ENCODE measurements around the gene RCOR2. TPM values are rescaled to one million over a fixed set of nuclear protein-coding genes. Genes with fewer than 3 reads are reported as not detected.

The RCOR2 gene
- total and polyA plus RNA-seq, 2 of the 4 experiments (the other 2 are of a cell fraction) = 0.90 to 2.0 TPM

DNA sequence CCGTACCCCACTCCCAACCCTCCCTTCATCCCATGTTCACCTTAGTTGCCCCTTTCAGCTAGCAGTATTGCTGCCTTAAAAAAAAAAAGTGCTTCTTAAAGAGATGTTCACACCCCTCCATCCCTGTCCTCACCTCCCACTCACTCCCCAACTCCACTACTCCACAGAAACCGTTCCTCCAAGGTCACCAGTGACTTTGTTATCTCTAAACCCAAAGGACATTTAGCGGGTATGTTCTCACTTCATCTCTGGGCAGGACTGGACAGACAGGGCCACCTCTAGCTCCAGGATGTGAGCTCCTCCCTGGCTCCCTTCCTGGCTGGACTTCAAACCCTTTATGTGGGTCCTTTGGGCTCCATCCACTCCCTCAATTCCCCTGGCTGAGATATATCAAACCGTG is 6.4 kb upstream of the RCOR2 start:
- 11% methylated on average over 3 of the region's 4 CpGs; no CpG with 5 or more reads in 1 of the 2 experiments for WGBS, 2 experiments (ENCODE audit: extremely low coverage in 2 of 2, insufficient read length in 1 of 2)
- Histone ChIP-seq H3K9me3 (ENCODE audit: control insufficient read depth, insufficient read depth, low read length) (0 out of 2 replicates have a peak, but pooled peaks cover 2% of the 10 kb centered on the region), H3K4me1 (ENCODE audit: control insufficient read depth, insufficient read depth, low read length) (peaks cover 15% of the 10 kb centered on the region), H3K56ac (ENCODE audit: extremely low read depth, insufficient read depth, low read length) (no peak overlapping the region), H2AFZ (replicated peaks; ENCODE audit: low read length, poor library complexity) (no peak overlapping the region), H3K9me1 (ENCODE audit: insufficient read depth, low read length) (peaks cover 6% of the 10 kb centered on the region), H3K4ac (ENCODE audit: low read depth, low read length) (no peak overlapping the region), H2BK5ac (ENCODE audit: low read depth, low read length, poor library complexity, severe bottlenecking) (no peak overlapping the region), H2BK20ac (ENCODE audit: low read depth, low read length) (no peak overlapping the region), H2AK9ac (replicated peaks; ENCODE audit: low read depth, low read length, poor library complexity) (peak overlapping the region; percentile 28), H4K20me1 (ENCODE audit: insufficient read depth, low read length) (no peaks in the 10 kb centered on the region), H3K4me2 (ENCODE audit: low read depth, low read length) (no peak overlapping the region), H3K23ac (ENCODE audit: low read depth, low read length) (no peak overlapping the region), H3K27ac (ENCODE audit: insufficient read depth, low read length) (no peak overlapping the region), H3K14ac (replicated peaks; ENCODE audit: low read depth, low read length) (no peak overlapping the region), H4K8ac (ENCODE audit: low read depth in 2 of 2, low read length in 2 of 2) (no peak overlapping the region), H3K18ac (ENCODE audit: low read depth, low read length) (no peak overlapping the region), H2AK5ac (ENCODE audit: low read depth, low read length) (no peak overlapping the region), H2BK15ac (ENCODE audit: low read depth, low read length) (no peak overlapping the region), H3K36me3 (ENCODE audit: control insufficient read depth, insufficient read depth, low read length) (no peaks in the 10 kb centered on the region), H4K5ac (ENCODE audit: low read depth, low read length) (no peak overlapping the region), H3K4me3 (ENCODE audit: insufficient read depth, low read depth, low read length) (no peak overlapping the region), H4K91ac (ENCODE audit: insufficient read depth, low read depth, low read length) (no peak overlapping the region), H2BK120ac (ENCODE audit: low read depth, low read length) (no peak overlapping the region), H3K79me1 (ENCODE audit: low read depth in 1 of 2, low read length in 2 of 2) (no peaks in the 10 kb centered on the region), H3K27me3 (ENCODE audit: control insufficient read depth, insufficient read depth, low read length) (peaks cover 15% of the 10 kb centered on the region), H3K9ac (ENCODE audit: low read depth, low read length) (no peak overlapping the region)
- CTCF ChIA-PET = no interaction called here
- dilution Hi-C loops (cut with HindIII; ENCODE audit: low sequenced_read_pairs, unreplicated experiment) (no loop called here), in situ Hi-C loops (cut with MboI; ENCODE audit: low sequenced_read_pairs) (no loop called here), intact Hi-C loops (cut with micrococcal nuclease) (no loop called here)
- BruUV-seq (replicated peaks) = no TSS peak
- ATAC-seq (ENCODE audit: low read depth) (no peak), DNase-seq (no peak)
- TF ChIP-seq MAFK (IDR thresholded peaks at IDR 0.05; ENCODE audit: low read depth, low read length) (no peak), SMC3 (IDR thresholded peaks at IDR 0.05; ENCODE audit: low read depth, low read length) (no peak), CEBPB (IDR thresholded peaks at IDR 0.05; ENCODE audit: low read depth, low read length) (no peak), RAD21 (IDR thresholded peaks at IDR 0.05; ENCODE audit: low read length) (no peak), RFX5 (IDR thresholded peaks at IDR 0.05; ENCODE audit: low read depth, low read length) (no peak), FOS (IDR thresholded peaks at IDR 0.05; ENCODE audit: low read depth, low read length) (no peak), MXI1 (IDR thresholded peaks at IDR 0.05; ENCODE audit: borderline replicate concordance, low read depth, low read length) (no peak), POLR2A (IDR thresholded peaks at IDR 0.05; ENCODE audit: low read depth, low read length) (no peak), NFE2L2 (IDR thresholded peaks at IDR 0.05; ENCODE audit: low read depth, low read length) (no peak), RCOR1 (IDR thresholded peaks at IDR 0.05; ENCODE audit: insufficient replicate concordance, low read length) (no peak), BHLHE40 (IDR thresholded peaks at IDR 0.05; ENCODE audit: low read depth, low read length) (no peak)
- TF ChIP-seq, protein P1, sequence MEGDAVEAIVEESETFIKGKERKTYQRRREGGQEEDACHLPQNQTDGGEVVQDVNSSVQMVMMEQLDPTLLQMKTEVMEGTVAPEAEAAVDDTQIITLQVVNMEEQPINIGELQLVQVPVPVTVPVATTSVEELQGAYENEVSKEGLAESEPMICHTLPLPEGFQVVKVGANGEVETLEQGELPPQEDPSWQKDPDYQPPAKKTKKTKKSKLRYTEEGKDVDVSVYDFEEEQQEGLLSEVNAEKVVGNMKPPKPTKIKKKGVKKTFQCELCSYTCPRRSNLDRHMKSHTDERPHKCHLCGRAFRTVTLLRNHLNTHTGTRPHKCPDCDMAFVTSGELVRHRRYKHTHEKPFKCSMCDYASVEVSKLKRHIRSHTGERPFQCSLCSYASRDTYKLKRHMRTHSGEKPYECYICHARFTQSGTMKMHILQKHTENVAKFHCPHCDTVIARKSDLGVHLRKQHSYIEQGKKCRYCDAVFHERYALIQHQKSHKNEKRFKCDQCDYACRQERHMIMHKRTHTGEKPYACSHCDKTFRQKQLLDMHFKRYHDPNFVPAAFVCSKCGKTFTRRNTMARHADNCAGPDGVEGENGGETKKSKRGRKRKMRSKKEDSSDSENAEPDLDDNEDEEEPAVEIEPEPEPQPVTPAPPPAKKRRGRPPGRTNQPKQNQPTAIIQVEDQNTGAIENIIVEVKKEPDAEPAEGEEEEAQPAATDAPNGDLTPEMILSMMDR (conservative IDR thresholded peaks at IDR 0.05; ENCODE audit: low read depth, low read length) = no peak
- POLR2A ChIA-PET (ENCODE audit: unreplicated experiment) = no interaction called here
